Psoas muscle (tissue), 8 donors: ENCODE data around the gene NUP42. TPM values are rescaled to one million over a fixed set of nuclear protein-coding genes. Genes with fewer than 3 reads are reported as not detected.

Experiments
- ATAC-seq, 4 donors: fragments of 200-7000 bp; cut with Tn5 transposase; one replicate each; pipeline ENCODE4 v1.9.1; 2020; ENCODE audit warnings: moderate library complexity in 3 of 4, mild to moderate bottlenecking in 2 of 4
- DNase-seq, 2 donors: peaks; one replicate each; pipeline ENCODE4 v3.0.0-alpha.2; 2020
- H3K27ac ChIP-seq: fragments of 200-600 bp; one replicate; pipeline ENCODE4 v1.8.0; 2022
- H3K27me3 ChIP-seq, 3 donors: fragments of 200-600 bp in 1 of 3; one replicate each; pipeline versions ENCODE4 v1.6.1 to v1.8.0; 2013 to 2022; ENCODE audit warnings: low read length in 2 of 3, mild to moderate bottlenecking in 2 of 3, moderate library complexity in 1 of 3; ENCODE audit not compliant: insufficient read depth in 3 of 3
- H3K36me3 ChIP-seq, 2 donors: fragments of 200-600 bp in 1 of 2; one replicate each; pipeline versions ENCODE4 v1.6.1 to v1.8.0; 2013 to 2022; ENCODE audit warnings: low read depth in 1 of 2, mild to moderate bottlenecking in 1 of 2, moderate library complexity in 1 of 2; ENCODE audit not compliant: insufficient read depth in 1 of 2
- H3K4me1 ChIP-seq: fragments of 200-600 bp; one replicate; pipeline ENCODE4 v1.8.0; 2022
- H3K4me3 ChIP-seq: fragments of 200-600 bp; one replicate; pipeline ENCODE4 v1.8.0; 2022; ENCODE audit warnings: mild to moderate bottlenecking
- H3K9me3 ChIP-seq: fragments of 200-600 bp; one replicate; pipeline ENCODE4 v1.8.0; 2022
- CTCF ChIP-seq: fragments of 200-600 bp; IDR thresholded peaks from one replicate; pipeline ENCODE4 v1.8.0; 2022; ENCODE audit warnings: antibody characterized with exemption
- WGBS, 3 donors: extraction: QIAGEN DNeasy Blood & Tissue Kit; methylation state at CpG; one replicate each; pipeline versions ENCODE4 v1.1.6 to v1.1.7; 2013; 5-methylcytosine and 5-hydroxymethylcytosine counted together
- intact Hi-C, 2 donors: fragments of 100-400 bp; cut with DNase I; formaldehyde crosslinking; loops; one replicate each; pipeline versions ENCODE4 v1.11.0 to v1.14.2; 2022
- polyA plus RNA-seq, 3 donors: library from polyadenylated mRNA; stranded (reverse); fragments of 200-250 nt; gene quantifications; one replicate each; pipeline ENCODE4 v1.2.3, GENCODE V29; 2013
- total RNA-seq, 4 donors: library from RNA; stranded (reverse); fragmentation: NEBNext Ultra II Directional in 2 of 4; extraction: Animal tissue kit (Norgen Biotek cat#: 25700) in 2 of 4; gene quantifications; one replicate each; pipeline versions ENCODE4 v1.2.1 to v1.2.4, GENCODE V29; 2021 to 2023
- donor health status: healthy with polysubstance abuse.
- donor health status: DM: no; HTN: no; CAD: no; lungs with moderate emphysema.
- donor health status: Bipolar disorder and iron deficiency.
- donor health status: healthy.
- donor health status: DM: yes; HTN: yes; CAD: no.
- donor health status: DM: no; HTN: no; CAD: no.
- donor health status: DM: no; HTN: no; CAD: no.
- donor health status: DM: yes; HTN: yes; CAD: no.

NUP42 gene
- total and polyA plus RNA-seq, 7 donors: 12.8 to 18.3 (median 16.6) TPM

DNA sequence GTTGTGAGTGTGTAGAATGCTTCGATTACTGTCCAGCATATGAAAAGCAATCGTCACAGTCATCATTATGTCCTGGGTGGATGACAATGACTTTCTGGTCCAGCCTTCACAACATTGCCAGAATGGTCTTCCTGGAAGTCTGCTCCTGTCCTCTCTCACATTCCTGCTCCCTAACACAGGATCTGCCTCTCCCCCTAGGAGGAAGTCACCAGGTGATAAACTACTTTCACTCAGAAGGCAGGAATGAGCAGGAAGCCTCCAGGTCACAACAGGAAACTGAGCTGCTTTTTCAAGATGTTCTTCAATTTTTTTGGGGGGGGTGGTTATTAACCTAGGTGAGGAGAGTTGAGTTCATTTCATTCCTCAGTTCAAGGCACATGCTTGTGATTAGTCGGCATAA lies 51.1 kb downstream of the NUP42 start:
- intact Hi-C loops: no loop called here

DNA sequence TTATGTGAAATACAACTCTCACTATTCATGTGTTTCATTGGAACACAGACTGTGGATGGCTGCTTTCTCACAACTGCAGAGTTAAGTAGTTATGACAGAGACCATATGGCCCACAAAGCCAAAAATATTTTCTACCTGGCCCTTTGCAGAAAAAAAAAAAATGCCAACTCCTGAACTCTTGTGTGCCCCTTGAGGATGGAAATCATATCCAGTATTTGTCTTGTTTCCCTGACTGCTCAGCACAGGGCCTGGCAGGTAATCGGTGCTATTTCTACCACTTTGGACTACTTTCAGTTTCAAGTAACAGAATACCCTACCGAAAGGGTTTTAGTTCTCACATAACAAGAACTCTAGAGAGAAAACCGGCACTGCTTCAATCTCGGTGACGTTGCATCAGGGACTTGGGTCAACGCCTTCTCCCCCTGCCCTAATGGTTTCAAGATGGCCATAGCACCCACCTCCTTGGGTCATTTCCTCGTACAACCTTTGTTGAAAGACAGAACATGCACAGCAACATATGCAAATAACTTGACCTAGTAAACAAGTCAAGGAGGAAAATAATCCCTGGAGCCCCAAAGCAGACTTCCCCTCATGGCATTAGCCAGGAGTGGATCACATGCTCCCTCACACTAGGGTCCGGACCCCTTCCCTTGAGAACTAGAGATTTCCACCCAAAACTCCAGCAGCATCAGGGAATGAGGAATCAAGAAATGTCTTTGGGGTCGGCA lies 52.9 kb downstream of the NUP42 start:
- no peaks in the 10 kb centered on the region for H3K27me3 ChIP-seq
- ATAC-seq (peak in 1 of 4 donors; percentile 34), DNase-seq (no peak)
- 32 to 40% (median 35%) methylated on average over 9 of the region's 9 CpGs for WGBS, 3 donors
- H3K36me3 ChIP-seq: no peaks in the 10 kb centered on the region
- peak overlapping the region; percentile 40 for H3K4me3 ChIP-seq
- H3K27ac ChIP-seq: no peak overlapping the region
- intact Hi-C loops: no loop called here
- peaks cover 3% of the 10 kb centered on the region for H3K4me1 ChIP-seq
- H3K9me3 ChIP-seq: no peaks in the 10 kb centered on the region
- no peak for TF ChIP-seq CTCF

More for the DNA sequence above, 51.1 kb downstream of the NUP42 start:
- H3K27me3 ChIP-seq: no peaks in the 10 kb centered on the region
- no peak overlapping the region for H3K27ac ChIP-seq
- H3K4me1 ChIP-seq: peaks cover 3% of the 10 kb centered on the region
- no peak for TF ChIP-seq CTCF
- WGBS, 3 donors: 65 to 79% (median 67%) methylated on average over 3 of the region's 3 CpGs
- no peaks in the 10 kb centered on the region for H3K36me3 ChIP-seq
- ATAC-seq (no peak), DNase-seq (no peak)
- H3K9me3 ChIP-seq: peaks cover 5% of the 10 kb centered on the region
- H3K4me3 ChIP-seq: no peak overlapping the region

GRCh38 chr7:23235813-23236221 lies 54.0 kb downstream of the NUP42 start:
- H3K36me3 ChIP-seq: no peaks in the 10 kb centered on the region
- DNase-seq: peak; percentile 71 to 81
- peaks cover 3% of the 10 kb centered on the region for H3K4me1 ChIP-seq
- H3K27me3 ChIP-seq: no peaks in the 10 kb centered on the region
- WGBS, 3 donors: 41 to 58% (median 41%) methylated on average over 6 of the region's 6 CpGs
- no peak overlapping the region for H3K4me3 ChIP-seq
- H3K9me3 ChIP-seq: no peaks in the 10 kb centered on the region
- no peak for TF ChIP-seq CTCF
- H3K27ac ChIP-seq: no peak overlapping the region
- intact Hi-C loops: no loop called here
- ATAC-seq: peak; percentile 71 to 99 (median 94)

- 94 to 96% (median 96%) methylated on average over 3 of the region's 3 CpGs for WGBS, 3 donors
These were observed 55.2 kb downstream of the NUP42 start for GRCh38 chr7:23237000-23237399.

More at GRCh38 chr7:23237000-23237399, 55.2 kb downstream of the NUP42 start:
- no peak overlapping the region for H3K27ac ChIP-seq
- intact Hi-C loops: no loop called here
- no peaks in the 10 kb centered on the region for H3K27me3 ChIP-seq
- no peak for DNase-seq
- H3K4me1 ChIP-seq: peaks cover 3% of the 10 kb centered on the region
- H3K9me3 ChIP-seq: no peaks in the 10 kb centered on the region
- no peak for ATAC-seq
- no peaks in the 10 kb centered on the region for H3K36me3 ChIP-seq
- no peak overlapping the region for H3K4me3 ChIP-seq
- TF ChIP-seq CTCF: no peak
